ENCODE results near the gene RSPH6A. TPM values are rescaled to one million over a fixed set of nuclear protein-coding genes. Genes with fewer than 3 reads are reported as not detected.

The RSPH6A gene
- total RNA-seq, 2 donors from 2014 or later = not detected

GRCh38 chr19:45790942-45791341 is 24.2 kb downstream of the RSPH6A start:
- Histone ChIP-seq H3K4me1 (peaks cover 0 to 43% of the 10 kb centered on the region in 2 donors), H3K36me3 (peaks cover 34% of the 10 kb centered on the region), H3K27me3 (no peaks in the 10 kb centered on the region), H3K4me3 (no peak overlapping the region), H3K9me3 (no peaks in the 10 kb centered on the region), H3K27ac (no peak overlapping the region)
- no peak for DNase-seq (ENCODE audit: low spot score)
- no peak for TF ChIP-seq CTCF (IDR thresholded peaks at IDR 0.05)

GRCh38 chr19:45789035-45789786 is 25.9 kb downstream of the RSPH6A start:
- peaks cover 45% of the 10 kb centered on the region for H3K36me3 ChIP-seq
- no peak for DNase-seq (ENCODE audit: low spot score)

GRCh38 chr19:45786533-45786894 is 28.6 kb downstream of the RSPH6A start:
- Histone ChIP-seq H3K4me1 (peaks cover 0 to 74% of the 10 kb centered on the region in 2 donors), H3K27me3 (no peaks in the 10 kb centered on the region), H3K4me3 (no peak overlapping the region), H3K27ac (peak overlapping the region; percentile 93 to 95), H3K36me3 (peaks cover 45% of the 10 kb centered on the region), H3K9me3 (no peaks in the 10 kb centered on the region)
- no peak for DNase-seq (ENCODE audit: low spot score)
- TF ChIP-seq CTCF (IDR thresholded peaks at IDR 0.05) = no peak

More at GRCh38 chr19:45789035-45789786, 25.9 kb downstream of the RSPH6A start:
- H3K4me1 ChIP-seq = peaks cover 0 to 60% of the 10 kb centered on the region in 2 donors
- no peak overlapping the region for H3K4me3 ChIP-seq
- peak overlapping the region in 1 of 2 donors; percentile 54 for H3K27ac ChIP-seq
- H3K27me3 ChIP-seq = no peaks in the 10 kb centered on the region
- H3K9me3 ChIP-seq = no peaks in the 10 kb centered on the region
- no peak for TF ChIP-seq CTCF (IDR thresholded peaks at IDR 0.05)

- H3K4me3 ChIP-seq = no peak overlapping the region
- no peak for TF ChIP-seq CTCF (IDR thresholded peaks at IDR 0.05)
- no peaks in the 10 kb centered on the region for H3K27me3 ChIP-seq
- H3K27ac ChIP-seq = peak overlapping the region; percentile 93 to 95
- H3K36me3 ChIP-seq = peaks cover 45% of the 10 kb centered on the region
- H3K9me3 ChIP-seq = no peaks in the 10 kb centered on the region
- peaks cover 0 to 75% of the 10 kb centered on the region in 2 donors for H3K4me1 ChIP-seq
- DNase-seq (ENCODE audit: low spot score) = no peak
Observed at GRCh38 chr19:45785781-45786532, 29.2 kb downstream of the RSPH6A start.

GRCh38 chr19:45785097-45785496 is 30.0 kb downstream of the RSPH6A start:
- Histone ChIP-seq H3K36me3 (peaks cover 43% of the 10 kb centered on the region), H3K27me3 (no peaks in the 10 kb centered on the region), H3K4me3 (no peak overlapping the region), H3K4me1 (peaks cover 0 to 83% of the 10 kb centered on the region in 2 donors), H3K9me3 (no peaks in the 10 kb centered on the region), H3K27ac (peak overlapping the region; percentile 93 to 95)
- no peak for TF ChIP-seq CTCF (IDR thresholded peaks at IDR 0.05)
- DNase-seq (ENCODE audit: low spot score) = no peak
